ENCODE results near the gene LRRC51.
A peak's percentile ranks its signal among the peaks of the same experiment; 100 is the strongest.

LRRC51 gene

DNA sequence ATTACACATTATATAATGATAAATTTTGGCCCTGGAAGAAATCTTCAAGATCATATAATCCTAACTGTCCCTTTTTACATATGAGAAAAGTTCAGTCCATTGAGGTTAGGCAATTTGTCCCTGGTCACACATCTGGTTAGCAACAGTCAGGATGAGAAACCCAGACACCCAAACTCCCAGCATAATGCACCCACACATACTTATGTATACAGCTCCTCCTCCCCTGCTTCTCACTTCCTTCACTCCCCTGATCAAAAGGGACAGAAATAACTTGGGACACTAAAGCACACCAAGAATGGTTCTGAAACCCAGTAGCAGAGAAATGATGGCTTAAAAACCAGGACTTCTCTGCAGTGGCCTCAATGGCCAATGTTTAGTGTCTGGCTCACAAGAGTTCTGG lies 11.4 kb upstream of the LRRC51 start:
- in situ Hi-C loops (cut with HindIII; ENCODE audit: low sequenced_read_pairs): no loop called here
- DNase-seq (ENCODE audit: low read depth): no peak
- TF ChIP-seq, protein P1, sequence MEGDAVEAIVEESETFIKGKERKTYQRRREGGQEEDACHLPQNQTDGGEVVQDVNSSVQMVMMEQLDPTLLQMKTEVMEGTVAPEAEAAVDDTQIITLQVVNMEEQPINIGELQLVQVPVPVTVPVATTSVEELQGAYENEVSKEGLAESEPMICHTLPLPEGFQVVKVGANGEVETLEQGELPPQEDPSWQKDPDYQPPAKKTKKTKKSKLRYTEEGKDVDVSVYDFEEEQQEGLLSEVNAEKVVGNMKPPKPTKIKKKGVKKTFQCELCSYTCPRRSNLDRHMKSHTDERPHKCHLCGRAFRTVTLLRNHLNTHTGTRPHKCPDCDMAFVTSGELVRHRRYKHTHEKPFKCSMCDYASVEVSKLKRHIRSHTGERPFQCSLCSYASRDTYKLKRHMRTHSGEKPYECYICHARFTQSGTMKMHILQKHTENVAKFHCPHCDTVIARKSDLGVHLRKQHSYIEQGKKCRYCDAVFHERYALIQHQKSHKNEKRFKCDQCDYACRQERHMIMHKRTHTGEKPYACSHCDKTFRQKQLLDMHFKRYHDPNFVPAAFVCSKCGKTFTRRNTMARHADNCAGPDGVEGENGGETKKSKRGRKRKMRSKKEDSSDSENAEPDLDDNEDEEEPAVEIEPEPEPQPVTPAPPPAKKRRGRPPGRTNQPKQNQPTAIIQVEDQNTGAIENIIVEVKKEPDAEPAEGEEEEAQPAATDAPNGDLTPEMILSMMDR (IDR thresholded peaks at IDR 0.05; ENCODE audit: low read depth, low read length, missing control alignments): no peak
- H3K4me3 ChIP-seq (ENCODE audit: low read depth, low read length): peak overlapping the region; percentile 2

DNA sequence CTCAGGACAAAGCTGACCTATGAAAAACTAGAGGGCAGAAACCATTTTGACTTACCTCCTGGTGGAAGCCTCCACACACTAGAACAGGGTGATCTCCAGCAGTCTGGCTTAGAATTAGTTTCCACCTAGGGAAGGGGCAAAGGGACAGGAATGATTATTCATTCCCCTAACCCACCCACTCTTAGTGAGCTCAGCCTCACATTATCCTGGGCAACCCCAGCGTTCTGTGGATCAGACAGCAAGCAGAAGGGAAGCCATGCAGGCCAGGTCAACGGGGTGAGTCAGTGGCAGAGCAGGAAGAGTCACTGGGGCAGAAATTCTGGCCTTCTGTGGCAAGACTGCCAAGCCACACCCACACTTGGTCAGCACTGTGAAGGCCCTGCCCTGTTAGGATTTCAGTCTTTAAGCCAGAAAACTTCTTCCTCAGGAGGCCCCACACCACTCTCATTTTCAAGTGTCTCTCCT lies 10.8 kb upstream of the LRRC51 start:
- in situ Hi-C loops (cut with HindIII; ENCODE audit: low sequenced_read_pairs): no loop called here
- TF ChIP-seq, protein P1 (IDR thresholded peaks at IDR 0.05; ENCODE audit: low read depth, low read length, missing control alignments): no peak
- peak; percentile 19 for DNase-seq (ENCODE audit: low read depth)
- H3K4me3 ChIP-seq (ENCODE audit: low read depth, low read length): no peak overlapping the region

- H3K4me3 ChIP-seq (ENCODE audit: low read depth, low read length): no peak overlapping the region
- no peak for DNase-seq (ENCODE audit: low read depth)
- TF ChIP-seq, protein P1 (IDR thresholded peaks at IDR 0.05; ENCODE audit: low read depth, low read length, missing control alignments): no peak
- in situ Hi-C loops (cut with HindIII; ENCODE audit: low sequenced_read_pairs): no loop called here
These were observed 10.2 kb upstream of the LRRC51 start for GRCh38 chr11:72070491-72070890.

DNA sequence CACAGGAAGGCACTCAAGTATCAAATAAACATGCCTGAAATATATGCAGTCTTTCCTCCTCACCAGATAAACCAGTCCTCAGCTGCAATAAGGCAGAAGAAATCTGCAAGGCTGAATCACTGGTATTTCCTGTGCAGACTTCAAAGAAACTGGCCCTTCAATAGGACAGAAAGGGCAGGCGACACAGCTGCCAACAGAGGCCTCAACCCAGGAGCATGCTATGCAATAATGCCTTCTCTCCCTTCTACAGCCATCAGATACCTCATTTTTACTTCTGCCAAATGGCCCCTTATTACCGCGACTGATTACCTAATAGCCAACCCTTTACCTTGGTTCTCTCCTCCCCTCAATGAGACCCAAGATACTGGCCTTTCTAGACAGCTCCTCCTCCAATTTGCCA lies 8.3 kb upstream of the LRRC51 start:
- DNase-seq (ENCODE audit: low read depth): peak; percentile 41
- no peak overlapping the region for H3K4me3 ChIP-seq (ENCODE audit: low read depth, low read length)
- TF ChIP-seq, protein P1 (IDR thresholded peaks at IDR 0.05; ENCODE audit: low read depth, low read length, missing control alignments): no peak
- in situ Hi-C loops (cut with HindIII; ENCODE audit: low sequenced_read_pairs): no loop called here

DNA sequence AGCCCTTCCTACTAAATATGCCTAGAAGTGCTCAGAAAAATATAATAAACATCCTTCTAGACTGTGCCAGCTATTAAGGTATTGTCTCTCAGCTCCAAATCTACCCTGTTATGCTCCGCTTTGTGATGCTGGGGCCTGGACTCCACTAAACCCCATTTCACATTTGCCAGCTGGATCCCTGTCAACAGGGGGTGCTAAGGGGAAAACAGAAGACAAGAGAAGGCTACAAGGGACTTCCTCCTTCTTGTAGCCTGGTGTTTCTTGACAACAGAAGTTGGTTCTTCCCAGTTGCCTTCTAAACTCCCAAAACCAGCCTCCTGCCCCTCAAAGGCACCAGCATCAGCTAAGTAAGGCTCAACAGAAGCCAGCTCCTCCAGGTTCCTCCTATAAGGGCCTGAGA lies 5.5 kb upstream of the LRRC51 start:
- no peak overlapping the region for H3K4me3 ChIP-seq (ENCODE audit: low read depth, low read length)
- TF ChIP-seq, protein P1 (IDR thresholded peaks at IDR 0.05; ENCODE audit: low read depth, low read length, missing control alignments): peak; percentile 7
- in situ Hi-C loops (cut with HindIII; ENCODE audit: low sequenced_read_pairs): no loop called here
- DNase-seq (ENCODE audit: low read depth): no peak

GRCh38 chr11:72075756-72076155 lies 4.9 kb upstream of the LRRC51 start:
- in situ Hi-C loops (cut with HindIII; ENCODE audit: low sequenced_read_pairs): no loop called here

More at GRCh38 chr11:72075756-72076155, 4.9 kb upstream of the LRRC51 start:
- TF ChIP-seq, protein P1 (IDR thresholded peaks at IDR 0.05; ENCODE audit: low read depth, low read length, missing control alignments): no peak
- no peak overlapping the region for H3K4me3 ChIP-seq (ENCODE audit: low read depth, low read length)
- no peak for DNase-seq (ENCODE audit: low read depth)

Data from astrocyte of the cerebellum (primary cell).